Spleen (tissue), 11 donors: ENCODE measurements around the gene JAKMIP3. TPM values are rescaled to one million over a fixed set of nuclear protein-coding genes. Genes with fewer than 3 reads are reported as not detected.

Source experiments
- DNase-seq: peaks from one replicate; pipeline ENCODE4 v3.0.0-alpha.2; 2020
- H3K27ac ChIP-seq, 8 donors: fragments of 200-600 bp; sonication (generic) in 7 of 8; 1 replicate in 4 of 8; 2 replicates in 4 of 8; pipeline versions ENCODE4 v1.5.0 to v1.8.0; 2016 to 2021; ENCODE audit warnings: inconsistent platforms in 4 of 8, mild to moderate bottlenecking in 4 of 8, moderate library complexity in 1 of 8
- H3K27me3 ChIP-seq, 7 donors: fragments of 200-600 bp; sonication (generic) in 6 of 7; replicated peaks in 1 of 7; 1 replicate in 4 of 7; 2 replicates in 3 of 7; pipeline versions ENCODE4 v1.5.0 to v1.8.0; 2016 to 2021; ENCODE audit warnings: inconsistent platforms in 3 of 7, mild to moderate bottlenecking in 1 of 7
- H3K36me3 ChIP-seq, 6 donors: fragments of 200-600 bp; sonication (generic) in 5 of 6; 1 replicate in 4 of 6; 2 replicates in 2 of 6; pipeline versions ENCODE4 v1.5.0 to v1.8.0; 2016 to 2021; ENCODE audit warnings: inconsistent platforms in 2 of 6
- H3K4me1 ChIP-seq, 6 donors: fragments of 200-600 bp; sonication (generic) in 5 of 6; 1 replicate in 3 of 6; 2 replicates in 3 of 6; pipeline versions ENCODE4 v1.5.0 to v1.8.0; 2016 to 2021; ENCODE audit warnings: inconsistent platforms in 3 of 6
- H3K4me3 ChIP-seq, 8 donors: fragments of 200-600 bp; sonication (generic) in 7 of 8; 1 replicate in 4 of 8; 2 replicates in 4 of 8; pipeline versions ENCODE4 v1.5.0 to v1.8.0; 2016 to 2021; ENCODE audit warnings: inconsistent platforms in 4 of 8, mild to moderate bottlenecking in 4 of 8, moderate library complexity in 2 of 8
- H3K9me3 ChIP-seq, 8 donors: fragments of 200-600 bp; sonication (generic) in 7 of 8; 1 replicate in 4 of 8; 2 replicates in 4 of 8; pipeline versions ENCODE4 v1.5.0 to v1.8.0; 2016 to 2021; ENCODE audit warnings: inconsistent platforms in 4 of 8
- POLR2A ChIP-seq, 3 donors: fragments of 450-650 bp; IDR thresholded peaks; one replicate each; pipeline ENCODE4 v1.5.1; 2017; ENCODE audit warnings: antibody characterized with exemption in 3 of 3, mild to moderate bottlenecking in 1 of 3
- POLR2AphosphoS5 ChIP-seq, 3 donors: sonication (generic); formaldehyde crosslinking; IDR thresholded peaks; one replicate each; pipeline ENCODE4 v1.5.1; 2017; ENCODE audit warnings: antibody characterized with exemption in 3 of 3
- WGBS, 5 donors: extraction: QIAGEN DNeasy Blood & Tissue Kit in 3 of 5; methylation state at CpG; one replicate each; pipeline versions ENCODE4 v1.1.5 to v1.1.7; 2013 to 2018; 5-methylcytosine and 5-hydroxymethylcytosine counted together
- intact Hi-C: fragments of 100-400 bp; cut with DNase I; formaldehyde crosslinking; loops from one replicate; pipeline ENCODE4 v1.15.0; 2023; ENCODE audit warnings: low total_unique reads
- polyA plus RNA-seq, 3 donors: library from polyadenylated mRNA; stranded (reverse); fragments of 200-250 nt; gene quantifications; one replicate each; pipeline ENCODE4 v1.2.1, GENCODE V29; 2013
- total RNA-seq, 7 donors: library from RNA; depleted of rRNA in 3 of 7; stranded (reverse); fragments of >200 nt in 3 of 7; fragmentation: NEBNext Ultra II Directional in 4 of 7; extraction: Animal tissue kit (Norgen Biotek cat#: 25700) in 4 of 7; gene quantifications; one replicate each; pipeline versions ENCODE4 v1.1.0 to v1.2.1, GENCODE V29; 2016 to 2021
- TF ChIP-seq, protein P1 (sequence below), 11 experiments: fragments of 200-600 bp in 7 of 11; fragments of 450-650 bp in 4 of 11; sonication (generic) in 4 of 11; IDR thresholded peaks in 8 of 11; conservative IDR thresholded peaks in 3 of 11; 1 replicate in 7 of 11; 2 replicates in 4 of 11; pipeline versions ENCODE4 v1.4.0 to v1.8.0; 2016 to 2021; ENCODE audit warnings: antibody characterized with exemption in 11 of 11, inconsistent platforms in 4 of 11, mild to moderate bottlenecking in 1 of 11
- donor health status: healthy with polysubstance abuse.
- donor health status: DM: no; HTN: no; CAD: no; lungs with moderate emphysema.
- donor health status: DM: no; HTN: no; CAD: no.
- donor health status: Bipolar disorder and iron deficiency.
- donor health status: healthy.
- donor health status: DM: no; HTN: no; CAD: no.
- donor health status: DM: yes; HTN: yes; CAD: no.

Gene JAKMIP3
- total and polyA plus RNA-seq, 10 donors = 0.06 to 0.92 (median 0.37) TPM

DNA sequence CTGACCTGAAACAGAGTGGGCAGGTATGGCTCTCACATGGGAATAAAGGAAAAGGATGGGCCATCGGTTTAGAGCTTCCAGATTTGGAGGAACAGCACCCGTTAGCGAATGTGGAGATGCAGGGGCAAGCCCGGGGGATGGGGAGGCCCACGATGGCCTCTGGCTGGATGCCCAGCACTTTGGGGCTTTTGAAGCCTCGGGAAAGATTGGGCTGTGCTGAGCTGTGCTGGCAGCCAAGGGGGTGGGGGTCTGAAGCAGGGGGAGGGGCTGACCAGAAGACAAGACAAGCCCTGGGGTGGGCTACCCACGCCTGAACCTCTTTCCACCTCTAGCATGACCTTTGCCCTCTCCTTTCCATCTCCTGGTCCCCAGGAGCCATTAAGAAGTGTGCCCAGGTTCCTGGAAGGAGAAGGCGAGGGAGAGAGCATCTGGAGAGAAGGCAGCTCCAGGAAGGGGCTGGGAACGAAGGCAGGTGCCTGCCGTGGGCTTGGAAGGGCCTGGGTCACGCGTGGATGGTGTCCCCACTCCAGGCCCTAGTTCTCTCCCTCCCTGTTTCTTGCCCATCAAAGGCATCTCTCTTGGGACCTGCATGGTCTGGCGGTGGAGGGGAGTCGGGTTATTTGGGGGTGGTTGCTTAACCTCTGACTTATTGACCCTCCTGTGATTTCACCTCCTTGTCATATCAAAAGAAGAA, 39.7 kb downstream of the JAKMIP3 start:
- no peak overlapping the region for H3K4me3 ChIP-seq
- H3K27ac ChIP-seq = no peak overlapping the region
- no peaks in the 10 kb centered on the region for H3K36me3 ChIP-seq
- H3K27me3 ChIP-seq = peaks cover 0 to 20% (median 0%) of the 10 kb centered on the region in 7 donors
- no peaks in the 10 kb centered on the region for H3K4me1 ChIP-seq
- TF ChIP-seq POLR2A (IDR thresholded peaks at IDR 0.05) = no peak
- TF ChIP-seq, protein P1, sequence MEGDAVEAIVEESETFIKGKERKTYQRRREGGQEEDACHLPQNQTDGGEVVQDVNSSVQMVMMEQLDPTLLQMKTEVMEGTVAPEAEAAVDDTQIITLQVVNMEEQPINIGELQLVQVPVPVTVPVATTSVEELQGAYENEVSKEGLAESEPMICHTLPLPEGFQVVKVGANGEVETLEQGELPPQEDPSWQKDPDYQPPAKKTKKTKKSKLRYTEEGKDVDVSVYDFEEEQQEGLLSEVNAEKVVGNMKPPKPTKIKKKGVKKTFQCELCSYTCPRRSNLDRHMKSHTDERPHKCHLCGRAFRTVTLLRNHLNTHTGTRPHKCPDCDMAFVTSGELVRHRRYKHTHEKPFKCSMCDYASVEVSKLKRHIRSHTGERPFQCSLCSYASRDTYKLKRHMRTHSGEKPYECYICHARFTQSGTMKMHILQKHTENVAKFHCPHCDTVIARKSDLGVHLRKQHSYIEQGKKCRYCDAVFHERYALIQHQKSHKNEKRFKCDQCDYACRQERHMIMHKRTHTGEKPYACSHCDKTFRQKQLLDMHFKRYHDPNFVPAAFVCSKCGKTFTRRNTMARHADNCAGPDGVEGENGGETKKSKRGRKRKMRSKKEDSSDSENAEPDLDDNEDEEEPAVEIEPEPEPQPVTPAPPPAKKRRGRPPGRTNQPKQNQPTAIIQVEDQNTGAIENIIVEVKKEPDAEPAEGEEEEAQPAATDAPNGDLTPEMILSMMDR (IDR thresholded peaks at IDR 0.05 in 8 of 11, conservative IDR thresholded peaks at IDR 0.05 in 3 of 11) = no peak
- no peak for TF ChIP-seq POLR2AphosphoS5 (IDR thresholded peaks at IDR 0.05)
- 62 to 81% (median 76%) methylated on average over 12 to 14 of the region's 14 CpGs for WGBS, 5 donors
- intact Hi-C loops = no loop called here
- DNase-seq = no peak
- H3K9me3 ChIP-seq = no peaks in the 10 kb centered on the region

DNA sequence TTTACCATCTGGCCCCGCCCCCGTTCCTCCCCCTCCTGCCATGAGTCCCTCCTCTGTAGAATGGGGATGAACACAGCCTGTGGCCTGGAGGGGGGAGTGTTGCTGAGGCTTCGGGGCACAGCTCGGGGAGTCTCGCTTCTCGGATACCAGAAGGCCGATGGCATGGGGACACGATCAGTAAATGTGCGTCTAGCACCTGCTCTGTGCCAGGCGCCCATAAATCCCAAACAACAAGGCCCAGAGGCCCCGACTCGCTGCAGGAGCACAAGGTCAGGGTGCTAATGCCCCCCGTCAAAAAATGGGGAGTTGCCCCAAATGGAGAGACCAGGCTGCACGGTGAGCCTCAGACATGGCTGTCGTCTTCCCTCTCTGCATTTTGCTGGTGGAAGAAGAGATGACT, 40.7 kb downstream of the JAKMIP3 start:
- H3K4me3 ChIP-seq = no peak overlapping the region
- no peaks in the 10 kb centered on the region for H3K9me3 ChIP-seq
- H3K4me1 ChIP-seq = no peaks in the 10 kb centered on the region
- intact Hi-C loops = no loop called here
- no peaks in the 10 kb centered on the region for H3K36me3 ChIP-seq
- no peak for DNase-seq
- H3K27me3 ChIP-seq = peaks cover 0 to 11% (median 0%) of the 10 kb centered on the region in 7 donors
- H3K27ac ChIP-seq = no peak overlapping the region
- WGBS, 5 donors = 79 to 93% (median 88%) methylated on average over 15 of the region's 15 CpGs
- TF ChIP-seq POLR2A (IDR thresholded peaks at IDR 0.05) = no peak
- no peak for TF ChIP-seq POLR2AphosphoS5 (IDR thresholded peaks at IDR 0.05)
- TF ChIP-seq, protein P1 (IDR thresholded peaks at IDR 0.05 in 8 of 11, conservative IDR thresholded peaks at IDR 0.05 in 3 of 11) = no peak

DNA sequence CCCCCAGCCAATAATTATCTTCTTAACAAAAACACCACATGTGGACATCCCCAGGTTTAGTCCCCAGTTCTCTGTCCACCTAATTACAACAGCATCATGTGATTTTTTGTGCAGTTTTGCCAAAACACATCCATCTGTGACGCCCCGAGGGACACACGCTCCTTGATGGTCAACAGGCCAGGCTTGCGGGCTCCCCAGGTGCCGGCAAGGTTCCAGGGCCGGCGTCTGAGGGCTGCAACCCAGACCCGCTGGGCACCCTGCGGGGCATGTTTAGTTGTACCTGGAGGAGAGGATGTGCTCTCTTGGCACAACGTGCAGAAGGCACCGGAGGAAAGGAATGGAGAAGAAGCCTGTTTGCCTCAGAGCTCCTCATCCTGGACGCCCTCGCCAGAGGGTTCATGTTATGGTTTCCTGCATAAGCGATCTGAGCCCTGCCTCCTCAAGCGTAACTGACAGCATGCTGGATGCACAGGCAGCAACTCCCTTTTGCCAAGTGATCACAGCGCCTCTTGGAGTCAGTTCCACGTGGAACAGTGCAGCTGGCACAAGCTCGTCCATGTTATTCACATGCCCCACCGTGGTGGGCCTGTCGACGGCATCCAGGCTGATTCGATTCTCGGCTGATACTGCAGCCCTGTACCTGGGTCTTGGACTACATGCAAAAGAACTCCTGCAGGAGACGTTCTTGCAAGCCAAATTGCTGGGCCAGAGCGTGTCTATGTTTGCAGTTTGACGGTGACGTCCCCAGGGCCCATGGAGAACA, 41.6 kb downstream of the JAKMIP3 start:
- DNase-seq = peak; percentile 52
- H3K9me3 ChIP-seq = no peaks in the 10 kb centered on the region
- no peak overlapping the region for H3K4me3 ChIP-seq
- TF ChIP-seq POLR2AphosphoS5 (IDR thresholded peaks at IDR 0.05) (no peak), POLR2A (IDR thresholded peaks at IDR 0.05) (no peak)
- TF ChIP-seq, protein P1 (IDR thresholded peaks at IDR 0.05 in 8 of 11, conservative IDR thresholded peaks at IDR 0.05 in 3 of 11) = no peak
- intact Hi-C loops = no loop called here
- peaks cover 0 to 2% (median 0%) of the 10 kb centered on the region in 7 donors for H3K27me3 ChIP-seq
- no peaks in the 10 kb centered on the region for H3K4me1 ChIP-seq
- no peaks in the 10 kb centered on the region for H3K36me3 ChIP-seq
- H3K27ac ChIP-seq = no peak overlapping the region
- 82 to 89% (median 86%) methylated on average over 24 to 27 of the region's 27 CpGs for WGBS, 5 donors
